ENCODE measurements around the gene CABP7. TPM values are rescaled to one million over a fixed set of nuclear protein-coding genes. Genes with fewer than 3 reads are reported as not detected.

The CABP7 gene
- total and polyA plus RNA-seq, 12 donors = 0.77 to 15.1 (median 5.9) TPM

GRCh38 chr22:29726512-29727130 lies 6.8 kb downstream of the CABP7 start:
- H3K4me1 ChIP-seq (replicated peaks in 1 of 2) = peaks cover 7 to 10% of the 10 kb centered on the region in 2 donors
- H3K9me3 ChIP-seq (replicated peaks in 1 of 3) = no peaks in the 10 kb centered on the region
- peak in 4 of 7 donors; percentile 33 to 50 (median 46) for DNase-seq
- 34 to 45% (median 39%) methylated on average over 5 to 15 of the region's 15 CpGs for WGBS, 4 donors
- TF ChIP-seq POLR2A (IDR thresholded peaks at IDR 0.05) = no peak
- TF ChIP-seq, protein P1, sequence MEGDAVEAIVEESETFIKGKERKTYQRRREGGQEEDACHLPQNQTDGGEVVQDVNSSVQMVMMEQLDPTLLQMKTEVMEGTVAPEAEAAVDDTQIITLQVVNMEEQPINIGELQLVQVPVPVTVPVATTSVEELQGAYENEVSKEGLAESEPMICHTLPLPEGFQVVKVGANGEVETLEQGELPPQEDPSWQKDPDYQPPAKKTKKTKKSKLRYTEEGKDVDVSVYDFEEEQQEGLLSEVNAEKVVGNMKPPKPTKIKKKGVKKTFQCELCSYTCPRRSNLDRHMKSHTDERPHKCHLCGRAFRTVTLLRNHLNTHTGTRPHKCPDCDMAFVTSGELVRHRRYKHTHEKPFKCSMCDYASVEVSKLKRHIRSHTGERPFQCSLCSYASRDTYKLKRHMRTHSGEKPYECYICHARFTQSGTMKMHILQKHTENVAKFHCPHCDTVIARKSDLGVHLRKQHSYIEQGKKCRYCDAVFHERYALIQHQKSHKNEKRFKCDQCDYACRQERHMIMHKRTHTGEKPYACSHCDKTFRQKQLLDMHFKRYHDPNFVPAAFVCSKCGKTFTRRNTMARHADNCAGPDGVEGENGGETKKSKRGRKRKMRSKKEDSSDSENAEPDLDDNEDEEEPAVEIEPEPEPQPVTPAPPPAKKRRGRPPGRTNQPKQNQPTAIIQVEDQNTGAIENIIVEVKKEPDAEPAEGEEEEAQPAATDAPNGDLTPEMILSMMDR (IDR thresholded peaks at IDR 0.05) = no peak
- intact Hi-C loops (cut with DNase I) = no loop called here
- H3K36me3 ChIP-seq (replicated peaks in 1 of 2) = peaks cover 0 to 8% of the 10 kb centered on the region in 2 donors
- H3K4me3 ChIP-seq = no peak overlapping the region
- no peaks in the 10 kb centered on the region for H3K27me3 ChIP-seq
- H3K27ac ChIP-seq = peak overlapping the region in 1 of 5 donors; percentile 10

DNA sequence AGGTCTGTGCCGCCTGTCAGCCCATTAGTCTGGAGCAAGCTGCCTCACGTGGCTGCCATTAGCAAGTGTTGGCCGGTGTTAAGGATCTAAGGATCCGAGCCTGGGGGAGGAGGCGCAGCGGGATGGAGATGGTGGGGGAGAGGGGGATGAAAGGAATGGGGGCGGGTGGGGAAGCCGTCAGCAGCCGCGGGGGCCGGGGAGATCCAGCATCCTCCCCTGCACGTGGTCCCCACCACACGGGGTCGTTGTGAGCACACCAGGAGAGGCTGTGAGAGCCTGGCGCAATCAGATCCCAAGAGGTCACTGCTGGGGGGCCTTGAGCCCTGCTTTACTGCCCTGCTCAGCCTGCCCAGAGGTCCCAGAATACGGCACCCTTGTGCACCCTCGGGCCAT lies 7.3 kb downstream of the CABP7 start:
- peaks cover 6 to 10% of the 10 kb centered on the region in 2 donors for H3K4me1 ChIP-seq (replicated peaks in 1 of 2)
- H3K27ac ChIP-seq = peak overlapping the region in 1 of 5 donors; percentile 10
- H3K27me3 ChIP-seq = no peaks in the 10 kb centered on the region
- no peak overlapping the region for H3K4me3 ChIP-seq
- peak in 5 of 7 donors; percentile 45 to 54 (median 49) for DNase-seq
- intact Hi-C loops (cut with DNase I) = no loop called here
- 7 to 9% (median 8%) methylated on average over 5 to 17 of the region's 17 CpGs for WGBS, 4 donors
- TF ChIP-seq, protein P1 (IDR thresholded peaks at IDR 0.05) = peak in 4 of 6 experiments; percentile 4 to 35 (median 17)
- TF ChIP-seq POLR2A (IDR thresholded peaks at IDR 0.05) = no peak
- no peaks in the 10 kb centered on the region for H3K9me3 ChIP-seq (replicated peaks in 1 of 3)
- H3K36me3 ChIP-seq (replicated peaks in 1 of 2) = peaks cover 0 to 8% of the 10 kb centered on the region in 2 donors

GRCh38 chr22:29729161-29729560 lies 9.4 kb downstream of the CABP7 start:
- H3K4me3 ChIP-seq = no peak overlapping the region
- peaks cover 0 to 8% of the 10 kb centered on the region in 2 donors for H3K36me3 ChIP-seq (replicated peaks in 1 of 2)
- no peak overlapping the region for H3K27ac ChIP-seq
- intact Hi-C loops (cut with DNase I) = no loop called here
- H3K4me1 ChIP-seq (replicated peaks in 1 of 2) = peaks cover 8 to 14% of the 10 kb centered on the region in 2 donors
- H3K27me3 ChIP-seq = no peaks in the 10 kb centered on the region
- no peak for TF ChIP-seq POLR2A (IDR thresholded peaks at IDR 0.05)
- TF ChIP-seq, protein P1 (IDR thresholded peaks at IDR 0.05) = no peak
- 93 to 97% (median 95%) methylated on average over 13 to 20 of the region's 20 CpGs for WGBS, 4 donors
- DNase-seq = no peak
- H3K9me3 ChIP-seq (replicated peaks in 1 of 3) = no peaks in the 10 kb centered on the region

DNA sequence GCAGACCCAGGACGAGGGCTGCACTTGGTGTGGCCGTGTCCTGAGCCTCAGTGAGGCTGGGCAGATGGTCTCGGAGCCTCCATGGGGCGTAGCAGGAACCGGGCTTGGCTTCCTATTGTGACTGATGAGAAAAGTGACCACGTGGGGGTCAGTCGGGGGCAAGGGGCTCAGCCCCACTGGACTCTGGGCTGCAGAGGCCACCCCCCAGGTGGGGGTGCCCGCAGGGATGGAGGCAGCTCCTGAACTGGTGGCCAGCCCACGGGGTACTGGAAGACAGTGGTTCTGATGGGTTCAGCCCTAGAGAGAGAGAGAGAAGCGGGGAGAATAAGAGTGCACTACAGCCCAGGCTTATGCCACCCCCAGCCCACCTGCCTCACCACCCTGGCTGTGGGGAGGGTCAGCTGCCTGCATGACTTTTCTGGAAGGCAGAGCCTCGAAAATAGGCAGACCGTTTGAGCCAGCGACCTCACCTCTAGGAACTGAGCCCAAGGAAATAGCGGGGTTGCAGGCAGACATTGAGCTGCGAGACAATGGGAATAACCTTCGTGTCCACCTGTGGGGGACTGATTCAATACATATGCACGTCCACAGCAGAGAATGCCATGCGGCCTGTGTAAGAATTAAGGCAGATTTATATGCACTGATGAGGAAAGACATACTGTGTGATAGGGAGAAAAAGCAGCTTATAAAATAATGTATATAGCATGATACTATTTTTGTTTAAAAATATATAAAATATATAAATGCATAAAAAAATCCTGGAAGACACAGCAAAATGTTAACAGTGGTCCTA lies 11.5 kb downstream of the CABP7 start:
- Histone ChIP-seq H3K4me3 (no peak overlapping the region), H3K4me1 (replicated peaks in 1 of 2) (peaks cover 8 to 16% of the 10 kb centered on the region in 2 donors), H3K36me3 (replicated peaks in 1 of 2) (peaks cover 0 to 8% of the 10 kb centered on the region in 2 donors), H3K9me3 (replicated peaks in 1 of 3) (no peaks in the 10 kb centered on the region), H3K27me3 (no peaks in the 10 kb centered on the region), H3K27ac (no peak overlapping the region)
- TF ChIP-seq POLR2A (IDR thresholded peaks at IDR 0.05) = no peak
- TF ChIP-seq, protein P1 (IDR thresholded peaks at IDR 0.05) = no peak
- WGBS, 4 donors = 78 to 88% (median 86%) methylated on average over 18 of the region's 18 CpGs
- intact Hi-C loops (cut with DNase I) = no loop called here
- DNase-seq = no peak

Data from adrenal gland (tissue), 12 donors.